Activated T-cell treated with anti-CD3 and anti-CD28 coated beads, Interleukin-2, amount 50 U/mL, for 1 hour (primary cell): ENCODE data around the gene EMX2.

Source experiments
- DNase-seq: peaks from one replicate; pipeline ENCODE4 v3.0.0-alpha.2; 2020

The EMX2 gene

DNA sequence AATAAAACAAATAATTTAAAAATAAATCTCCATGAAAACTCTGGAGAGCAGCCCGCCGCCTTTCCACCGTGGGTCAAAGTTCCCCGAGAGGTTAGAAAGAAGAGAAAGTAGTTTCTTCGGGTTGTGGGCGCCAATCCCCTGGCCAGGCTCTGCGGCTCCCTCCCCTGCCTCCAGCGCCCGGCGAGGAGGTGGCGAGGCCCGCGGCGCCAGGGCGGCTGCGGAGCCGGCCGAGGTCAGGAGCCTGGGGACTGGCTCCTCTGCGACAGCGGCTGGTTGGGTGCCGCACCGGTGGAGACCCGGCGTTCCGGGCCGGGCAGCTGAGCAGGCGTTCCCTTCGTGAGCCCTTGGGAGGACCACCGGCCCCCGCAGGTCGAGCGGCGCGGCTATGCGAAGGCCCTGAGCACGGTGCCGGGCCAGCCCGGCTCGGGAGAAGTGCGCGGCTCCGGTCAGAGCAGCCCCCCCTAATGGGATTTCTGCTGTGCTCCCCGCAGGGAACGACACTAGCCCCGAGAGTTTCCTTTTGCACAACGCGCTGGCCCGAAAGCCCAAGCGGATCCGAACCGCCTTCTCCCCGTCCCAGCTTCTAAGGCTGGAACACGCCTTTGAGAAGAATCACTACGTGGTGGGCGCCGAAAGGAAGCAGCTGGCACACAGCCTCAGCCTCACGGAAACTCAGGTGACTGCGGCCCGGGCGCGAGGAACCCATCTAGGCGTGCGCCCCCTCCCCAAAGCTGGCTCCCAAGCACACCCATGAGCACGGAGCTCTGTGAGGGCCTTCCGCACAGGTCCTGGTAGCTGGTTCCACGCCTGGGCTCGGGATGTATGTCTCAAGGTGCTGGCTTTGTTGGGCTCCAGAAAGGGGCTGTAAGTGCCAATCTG is 2.8 kb downstream of the EMX2 start:
- no peak for DNase-seq

GRCh38 chr10:117546020-117546580 is 3.6 kb downstream of the EMX2 start:
- DNase-seq: no peak

GRCh38 chr10:117546581-117547015 is 4.1 kb downstream of the EMX2 start:
- DNase-seq: no peak

DNA sequence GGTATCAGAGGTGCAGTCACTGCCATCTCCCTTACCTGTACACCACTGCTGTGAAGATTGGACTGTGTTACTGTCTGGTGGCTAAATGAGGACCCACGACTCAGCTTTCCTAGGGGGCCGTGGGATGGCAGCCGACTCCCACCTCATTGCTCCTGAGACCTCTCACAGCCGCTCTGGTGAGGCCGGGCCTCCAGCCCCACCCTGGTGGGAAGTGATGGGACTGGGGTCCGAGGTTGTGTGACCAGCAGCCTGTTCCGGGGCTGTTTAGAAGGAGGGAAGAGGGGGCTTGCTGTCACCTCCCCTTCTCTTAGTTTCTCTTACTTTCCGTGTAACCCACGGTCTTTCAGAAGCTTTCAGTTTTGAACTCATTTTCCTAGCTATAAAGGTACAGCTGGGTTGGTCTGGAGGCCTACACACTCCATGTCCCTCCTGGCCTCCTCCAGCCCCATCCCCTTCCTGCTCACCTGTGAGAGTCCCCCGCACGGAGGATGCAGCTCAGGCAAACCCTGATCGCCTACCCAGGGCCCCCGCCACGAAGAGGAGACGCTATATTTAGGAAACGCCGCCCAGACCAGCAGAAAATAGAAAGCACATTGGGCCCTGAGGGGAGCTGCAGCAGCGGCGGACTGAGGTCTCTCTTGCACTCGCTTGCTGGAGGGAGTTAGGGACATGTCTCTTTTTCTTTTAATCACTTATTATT is 4.6 kb downstream of the EMX2 start:
- no peak for DNase-seq

DNA sequence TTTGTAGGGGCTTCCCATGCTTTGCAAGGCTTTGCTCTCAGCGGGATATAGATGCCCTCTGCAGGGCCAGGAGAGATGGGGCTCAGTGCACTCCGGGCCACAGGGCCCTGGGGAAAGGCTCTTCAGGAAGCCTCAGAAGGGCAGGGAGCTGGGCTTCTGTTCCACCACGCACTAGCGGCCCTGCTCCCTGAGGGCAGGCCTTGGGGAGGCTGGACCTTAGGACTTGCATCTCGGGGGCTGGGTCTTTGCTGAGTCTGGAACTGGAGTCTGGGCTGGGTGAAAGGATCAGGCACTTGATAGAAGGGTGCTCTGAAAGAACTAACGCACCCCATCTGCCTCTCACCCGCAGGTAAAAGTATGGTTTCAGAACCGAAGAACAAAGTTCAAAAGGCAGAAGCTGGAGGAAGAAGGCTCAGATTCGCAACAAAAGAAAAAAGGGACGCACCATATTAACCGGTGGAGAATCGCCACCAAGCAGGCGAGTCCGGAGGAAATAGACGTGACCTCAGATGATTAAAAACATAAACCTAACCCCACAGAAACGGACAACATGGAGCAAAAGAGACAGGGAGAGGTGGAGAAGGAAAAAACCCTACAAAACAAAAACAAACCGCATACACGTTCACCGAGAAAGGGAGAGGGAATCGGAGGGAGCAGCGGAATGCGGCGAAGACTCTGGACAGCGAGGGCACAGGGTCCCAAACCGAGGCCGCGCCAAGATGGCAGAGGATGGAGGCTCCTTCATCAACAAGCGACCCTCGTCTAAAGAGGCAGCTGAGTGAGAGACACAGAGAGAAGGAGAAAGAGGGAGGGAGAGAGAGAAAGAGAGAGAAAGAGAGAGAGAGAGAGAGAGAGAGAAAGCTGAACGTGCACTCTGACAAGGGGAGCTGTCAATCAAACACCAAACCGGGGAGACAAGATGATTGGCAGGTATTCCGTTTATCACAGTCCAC is 5.4 kb downstream of the EMX2 start:
- DNase-seq: no peak

GRCh38 chr10:117549100-117549585 is 6.6 kb downstream of the EMX2 start:
- no peak for DNase-seq

DNA sequence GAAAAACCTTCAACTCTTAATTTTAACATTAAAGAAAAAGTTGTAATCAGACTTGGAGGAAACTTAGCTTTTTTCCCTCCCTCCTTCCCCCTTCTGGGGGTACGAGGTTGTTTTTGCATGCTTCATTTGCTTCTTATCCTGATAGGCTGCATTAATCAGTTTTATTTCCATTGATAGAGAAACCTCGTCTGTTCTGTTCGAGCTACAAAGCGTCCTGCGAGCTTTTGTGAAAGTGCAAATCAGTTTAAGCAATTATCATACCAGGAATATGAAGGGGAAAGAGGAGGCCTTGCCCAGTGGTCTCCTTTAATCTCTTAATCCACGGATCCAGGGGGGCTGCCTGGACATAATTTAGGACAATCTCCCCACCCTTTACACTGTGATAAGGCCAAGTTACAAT is 7.5 kb downstream of the EMX2 start:
- DNase-seq: no peak

DNA sequence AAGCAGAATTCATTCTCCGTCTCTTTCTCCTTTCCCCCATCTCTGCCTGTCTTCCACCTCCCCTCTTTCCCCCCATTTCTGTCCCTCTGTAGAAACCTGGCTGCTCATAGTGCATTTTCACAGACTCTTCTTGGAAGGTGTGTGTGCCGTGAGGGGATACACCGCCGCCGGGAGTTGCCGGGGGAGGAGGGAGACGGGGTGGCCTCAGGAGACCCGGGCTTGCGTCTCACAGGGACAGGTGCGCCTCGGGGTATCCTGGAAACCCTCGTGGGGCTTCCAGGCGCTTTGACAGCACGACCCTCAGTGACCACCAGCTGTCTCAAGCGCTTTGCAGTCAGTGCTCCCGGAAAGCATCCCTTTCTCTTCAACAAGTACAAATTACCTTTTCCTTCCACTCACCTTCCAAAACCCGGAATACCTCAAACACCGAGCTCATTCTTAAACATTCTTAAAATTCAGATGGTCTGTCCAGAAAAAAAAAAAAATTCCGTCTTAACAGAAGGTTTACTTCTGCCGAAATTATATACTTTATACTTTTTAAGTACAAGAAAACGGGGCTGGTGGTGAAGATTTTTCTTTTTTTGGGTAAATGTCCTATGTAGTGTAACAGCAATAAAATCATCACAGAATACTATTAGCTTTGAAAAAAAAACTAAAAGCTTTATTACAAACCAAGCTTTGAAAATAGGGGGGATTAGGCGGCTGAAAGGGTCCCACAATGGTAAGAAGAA is 8.2 kb downstream of the EMX2 start:
- DNase-seq: no peak

- no peak for DNase-seq
Measured at GRCh38 chr10:117551330-117552155, 9.0 kb downstream of the EMX2 start.

GRCh38 chr10:117552156-117552631 is 9.6 kb downstream of the EMX2 start:
- no peak for DNase-seq

DNA sequence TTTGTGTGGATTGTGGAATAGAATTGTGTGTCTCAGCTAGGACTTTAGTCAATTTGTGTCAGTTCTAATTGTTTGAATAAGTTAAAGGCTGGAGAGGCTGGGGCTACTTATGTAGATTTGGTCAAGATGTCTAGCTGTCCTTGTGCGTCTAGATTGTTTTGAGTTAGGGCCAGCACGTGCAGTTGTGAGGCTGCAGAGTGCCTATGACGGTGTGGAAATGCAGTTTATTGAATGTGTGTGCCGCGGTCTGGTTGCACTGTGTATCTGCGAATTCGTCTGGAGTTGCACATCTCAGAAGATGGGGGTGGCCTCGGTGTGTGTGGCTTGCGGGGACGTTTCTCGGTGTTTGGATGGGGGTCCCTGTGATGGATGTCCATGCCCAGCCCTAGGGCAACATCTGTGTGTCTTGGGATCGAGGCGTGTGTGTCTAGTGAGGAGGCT is 10.2 kb downstream of the EMX2 start:
- no peak for DNase-seq

DNA sequence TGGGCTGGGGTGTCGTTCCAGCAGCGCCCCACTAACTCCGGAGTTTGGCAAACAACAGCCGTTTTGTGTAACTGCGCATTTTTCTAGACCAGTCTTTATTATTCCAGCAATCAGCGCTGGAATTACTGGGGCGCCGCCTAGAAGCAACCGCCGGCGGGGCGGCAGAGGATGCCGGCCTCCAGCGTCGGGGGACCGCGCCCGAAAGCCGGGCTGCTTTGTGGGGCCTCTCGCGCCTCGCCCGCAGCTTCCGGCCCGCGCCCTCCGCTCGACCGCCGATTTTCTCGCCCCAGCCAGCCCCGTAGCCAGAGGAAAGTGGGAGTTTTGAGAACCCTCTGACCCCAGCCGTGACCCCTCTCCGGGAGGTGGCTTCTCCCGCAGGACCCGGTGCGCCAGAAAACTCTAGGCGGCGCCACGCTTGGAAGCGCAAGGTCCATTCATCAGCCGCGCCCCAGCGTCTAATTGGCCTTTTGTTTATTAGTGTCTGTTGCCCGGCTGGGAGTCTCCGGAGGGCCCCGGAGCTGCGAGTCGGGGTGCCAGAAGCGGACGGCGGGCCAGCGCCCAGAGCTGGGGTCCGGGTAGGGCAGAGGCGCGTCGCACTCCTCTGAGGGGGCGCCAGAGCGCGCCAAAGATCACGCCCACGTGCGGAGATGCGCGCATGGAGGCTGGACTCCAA is 10.7 kb downstream of the EMX2 start:
- no peak for DNase-seq

- DNase-seq: no peak
Measured at GRCh38 chr10:117553815-117554172, 11.2 kb downstream of the EMX2 start.

GRCh38 chr10:117554241-117554814 is 11.8 kb downstream of the EMX2 start:
- no peak for DNase-seq

- DNase-seq: no peak
Measured at GRCh38 chr10:117555017-117555416, 12.5 kb downstream of the EMX2 start.

DNA sequence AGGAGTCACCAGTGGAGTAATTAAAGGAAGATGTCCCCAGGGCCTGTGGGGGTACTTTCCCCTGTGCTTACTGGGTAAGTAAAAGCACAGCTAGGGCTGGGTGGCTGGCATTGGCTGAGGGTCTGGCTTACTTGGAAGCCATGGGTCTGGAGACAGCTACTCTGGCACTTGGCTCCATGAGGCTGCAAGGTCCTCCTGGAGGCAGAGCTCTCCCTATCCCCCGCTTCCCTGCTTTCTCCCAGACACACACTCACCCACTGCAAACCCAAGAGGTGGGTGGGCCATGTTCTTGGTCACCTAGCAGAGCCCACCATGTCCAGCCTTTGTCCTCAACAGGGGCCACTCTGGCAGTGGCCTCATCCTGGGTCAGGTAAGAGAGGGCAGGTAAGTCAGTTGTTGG is 13.3 kb downstream of the EMX2 start:
- no peak for DNase-seq

DNA sequence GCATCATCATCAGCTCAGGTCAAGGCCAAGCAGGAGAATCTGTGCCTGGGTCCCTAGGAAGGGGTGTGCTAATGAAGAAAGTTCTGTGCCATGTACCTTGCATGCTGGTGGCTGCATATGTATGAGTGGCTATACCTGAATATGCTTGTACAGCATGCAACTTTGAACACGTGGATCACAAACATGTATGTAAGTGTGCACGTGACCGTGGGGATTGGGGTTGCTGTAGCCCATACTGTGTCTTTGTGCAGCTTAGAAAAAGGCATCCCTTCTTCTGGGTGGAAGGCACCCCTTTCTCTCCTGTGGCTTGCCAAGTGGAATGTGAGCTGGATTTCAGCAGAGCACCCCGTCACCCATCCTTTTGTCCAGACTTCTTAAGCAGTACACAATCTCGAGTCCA is 13.8 kb downstream of the EMX2 start:
- DNase-seq: no peak

DNA sequence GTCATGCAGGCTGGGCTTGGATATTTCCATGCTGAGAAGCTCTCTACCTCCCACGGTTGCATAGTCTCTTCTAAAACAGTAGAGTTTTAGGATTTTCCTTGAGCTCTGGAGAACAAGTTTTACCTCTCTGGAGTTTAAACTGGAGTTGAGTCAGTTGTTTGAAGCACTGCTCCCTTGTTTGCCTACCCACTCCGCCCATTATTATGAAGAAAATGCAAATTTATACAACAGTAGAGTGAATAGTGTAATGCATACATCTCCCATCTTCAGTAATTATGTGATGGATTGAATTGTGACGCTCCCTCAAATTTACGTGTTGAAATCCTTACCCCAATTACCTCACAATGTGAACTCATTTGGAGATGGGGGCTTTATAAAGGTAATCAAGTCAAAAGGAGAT is 17.2 kb downstream of the EMX2 start:
- no peak for DNase-seq

- no peak for DNase-seq
Measured at GRCh38 chr10:117560942-117561341, 18.4 kb downstream of the EMX2 start.

- DNase-seq: no peak
Measured at GRCh38 chr10:117562220-117562619, 19.7 kb downstream of the EMX2 start.
